ENCODE measurements around the gene CARS1. TPM values are rescaled to one million over a fixed set of nuclear protein-coding genes. Genes with fewer than 3 reads are reported as not detected.

Gene CARS1
- total and polyA plus RNA-seq, 2 of the 4 experiments (the other 2 are of a cell fraction): 72.7 to 78.3 TPM

DNA sequence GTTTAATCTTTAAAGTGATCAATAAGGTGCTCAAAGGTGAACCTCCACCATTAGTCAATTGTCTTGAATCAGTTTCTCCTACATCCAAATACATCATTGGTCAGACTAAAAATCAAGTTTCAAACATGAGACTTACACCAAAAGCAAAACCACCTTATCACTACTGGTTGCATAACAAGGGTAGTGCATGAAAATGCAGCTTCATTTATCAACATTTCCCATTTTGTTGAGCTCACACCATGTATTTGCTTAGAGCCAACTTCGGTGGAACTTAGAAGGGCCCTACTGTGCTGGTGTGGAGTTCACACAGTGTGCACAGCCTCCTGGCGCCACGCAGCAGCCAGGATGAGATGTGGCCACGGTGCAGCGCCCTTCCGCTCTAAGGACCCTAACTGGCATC lies 104.9 kb downstream of the CARS1 start:
- H2BK5ac ChIP-seq (ENCODE audit: low read depth, low read length, poor library complexity, severe bottlenecking): peak overlapping the region; percentile 93
- H3K23ac ChIP-seq (ENCODE audit: low read depth, low read length): peak overlapping the region; percentile 39; the same call in 1 of the 2 replicates
- peak overlapping the region; percentile 43; the same call in 1 of the 2 replicates for H4K91ac ChIP-seq (ENCODE audit: insufficient read depth, low read depth, low read length)
- 63% methylated on average over 5 of the region's 6 CpGs; no CpG with 5 or more reads in 1 of the 2 experiments for WGBS, 2 experiments (ENCODE audit: extremely low coverage in 2 of 2, insufficient read length in 1 of 2)
- no peaks in the 10 kb centered on the region for H3K27me3 ChIP-seq (ENCODE audit: control insufficient read depth, insufficient read depth, low read length)
- no TSS peak for BruUV-seq (replicated peaks)
- 0 out of 2 replicates have a peak, but pooled peaks cover 3% of the 10 kb centered on the region for H4K20me1 ChIP-seq (ENCODE audit: insufficient read depth, low read length)
- H2AK5ac ChIP-seq (ENCODE audit: low read depth, low read length): peak overlapping the region; percentile 68; the same call in 1 of the 2 replicates
- H2AK9ac ChIP-seq (replicated peaks; ENCODE audit: low read depth, low read length, poor library complexity): no peak overlapping the region
- no peak overlapping the region for H3K18ac ChIP-seq (ENCODE audit: low read depth, low read length)
- no peak overlapping the region for H3K56ac ChIP-seq (ENCODE audit: extremely low read depth, insufficient read depth, low read length)
- H2AFZ ChIP-seq (replicated peaks; ENCODE audit: low read length, poor library complexity): no peak overlapping the region
- dilution Hi-C loops (cut with HindIII; ENCODE audit: low sequenced_read_pairs, unreplicated experiment): no loop called here
- CTCF ChIA-PET: no interaction called here
- DNase-seq: no peak
- H3K4ac ChIP-seq (ENCODE audit: low read depth, low read length): peak overlapping the region; percentile 55
- POLR2A ChIA-PET (ENCODE audit: unreplicated experiment): no interaction called here
- TF ChIP-seq RAD21 (IDR thresholded peaks at IDR 0.05; ENCODE audit: low read length) (no peak), MAFK (IDR thresholded peaks at IDR 0.05; ENCODE audit: low read depth, low read length) (no peak), CHD1 (IDR thresholded peaks at IDR 0.05; ENCODE audit: low read depth, low read length) (no peak), RFX5 (IDR thresholded peaks at IDR 0.05; ENCODE audit: low read depth, low read length) (no peak)
- intact Hi-C loops (cut with micrococcal nuclease): no loop called here
- no peak overlapping the region for H3K4me2 ChIP-seq (ENCODE audit: low read depth, low read length)
- H2BK120ac ChIP-seq (ENCODE audit: low read depth, low read length): peak overlapping the region; percentile 93
- H4K8ac ChIP-seq (ENCODE audit: low read depth in 2 of 2, low read length in 2 of 2): peak overlapping the region in 1 of 2 experiments; percentile 50; a peak in 3 of 4 replicates
- H3K27ac ChIP-seq (ENCODE audit: insufficient read depth, low read length): peak overlapping the region; percentile 60
- H3K36me3 ChIP-seq (ENCODE audit: control insufficient read depth, insufficient read depth, low read length): peaks cover 64% of the 10 kb centered on the region
- no peak for ATAC-seq (ENCODE audit: low read depth)
- no peaks in the 10 kb centered on the region for H3K9me3 ChIP-seq (ENCODE audit: control insufficient read depth, insufficient read depth, low read length)
- peak overlapping the region; percentile 43 for H2BK20ac ChIP-seq (ENCODE audit: low read depth, low read length)
- H2BK15ac ChIP-seq (ENCODE audit: low read depth, low read length): peak overlapping the region; percentile 0; the same call in 1 of the 3 replicates
- in situ Hi-C loops (cut with MboI; ENCODE audit: low sequenced_read_pairs): no loop called here
- H3K4me1 ChIP-seq (ENCODE audit: control insufficient read depth, insufficient read depth, low read length): peaks cover 25% of the 10 kb centered on the region
- H3K9me1 ChIP-seq (ENCODE audit: insufficient read depth, low read length): peaks cover 21% of the 10 kb centered on the region
- no peak overlapping the region for H4K5ac ChIP-seq (ENCODE audit: low read depth, low read length)
- H3K9ac ChIP-seq (ENCODE audit: low read depth, low read length): no peak overlapping the region
- H3K4me3 ChIP-seq (ENCODE audit: insufficient read depth, low read depth, low read length): no peak overlapping the region
- peak overlapping the region; percentile 70 for H3K14ac ChIP-seq (replicated peaks; ENCODE audit: low read depth, low read length)
- H3K79me1 ChIP-seq (ENCODE audit: low read depth in 1 of 2, low read length in 2 of 2): peaks cover 34 to 71% of the 10 kb centered on the region in 2 experiments

Data from IMR-90 (cell line).